HCT116 (cell line): ENCODE data around the gene SLC8A1. TPM values are rescaled to one million over a fixed set of nuclear protein-coding genes. Genes with fewer than 3 reads are reported as not detected.

Experiments used
- ATAC-seq: fragments of 200-7000 bp; cut with Tn5 transposase; 2 replicates; pipeline ENCODE4 v1.9.1; 2020; ENCODE audit warnings: mild to moderate bottlenecking, moderate library complexity
- BruUV-seq: library from RNA; stranded (reverse); fragments of 400-500 nt; replicated peaks from 2 replicates; lab custom pipeline; 2021; lab: Mats Ljungman, UMichigan
- CTCF ChIA-PET: fragments of 300-600 bp; sonication (Branson Sonifier 250); formaldehyde crosslinking; loops from one replicate; lab custom pipeline; 2021; ENCODE audit warnings: antibody characterized with exemption; lab: Charles Lee
- POLR2A ChIA-PET: fragments of 300-600, 350-600 bp; sonication (Branson Sonifier 250); formaldehyde crosslinking; loops from one replicate; lab custom pipeline; 2021; ENCODE audit warnings: antibody characterized with exemption; lab: Charles Lee
- RAD21 ChIA-PET, 2 experiments: fragments of 300-600 bp; sonication (Branson Sonifier 250); formaldehyde crosslinking; loops; one replicate each; lab custom pipeline; 2023; ENCODE audit warnings: low total read pairs in 2 of 2; ENCODE audit not compliant: uncharacterized antibody in 2 of 2, unreplicated experiment in 2 of 2, low non-redundant PET in 1 of 2; lab: Charles Lee
- DNase-seq: peaks from one replicate; pipeline ENCODE4 v3.0.0-alpha.2; 2010; ENCODE audit warnings: low read depth, low spot score
- H2AFZ ChIP-seq: fragments of 200-600 bp; shearing (Covaris generic), sonication (generic); 2 replicates; pipeline ENCODE4 v1.6.1; 2017; ENCODE audit warnings: low read depth, mixed run types, mixed read lengths, antibody characterized with exemption, low read length; ENCODE audit not compliant: poor library complexity, severe bottlenecking
- H3K27ac ChIP-seq: 2 replicates; pipeline ENCODE4 v1.5.1; 2012; ENCODE audit warnings: low read depth, low read length
- H3K27me3 ChIP-seq: fragments of 200-600 bp; sonication (generic); 2 replicates; pipeline ENCODE4 v1.6.1; 2016; ENCODE audit warnings: mixed run types, low read length, mixed read lengths; ENCODE audit not compliant: insufficient read depth
- H3K36me3 ChIP-seq, 2 experiments: fragments of 200-500 bp in 1 of 2; fragments of 200-600 bp in 1 of 2; sonication (Bioruptor generic) in 1 of 2; sonication (generic) in 1 of 2; 2 replicates each; pipeline versions ENCODE4 v1.5.1 to v1.6.1; 2014 to 2016; ENCODE audit warnings: low read length in 2 of 2, inconsistent platforms in 1 of 2, mixed read lengths in 1 of 2, mixed run types in 1 of 2; ENCODE audit not compliant: insufficient read depth in 2 of 2, control insufficient read depth in 1 of 2
- H3K4me1 ChIP-seq, 2 experiments: fragments of 200-600 bp in 1 of 2; sonication (generic) in 1 of 2; 2 replicates each; pipeline versions ENCODE4 v1.5.1 to v1.6.1; 2012 to 2017; ENCODE audit warnings: low read length in 2 of 2, inconsistent platforms in 1 of 2, mild to moderate bottlenecking in 1 of 2, mixed read lengths in 1 of 2, mixed run types in 1 of 2, moderate library complexity in 1 of 2; ENCODE audit not compliant: insufficient read depth in 2 of 2, control insufficient read depth in 1 of 2
- H3K4me2 ChIP-seq: fragments of 200-600 bp; sonication (generic); 2 replicates; pipeline ENCODE4 v1.6.1; 2017; ENCODE audit warnings: mixed run types, low read length, mixed read lengths
- H3K4me3 ChIP-seq, 2 experiments: fragments of 200-600 bp in 1 of 2; sonication (generic) in 1 of 2; replicated peaks in 1 of 2; 2 replicates each; pipeline ENCODE4 v1.5.1; 2011 to 2016; ENCODE audit warnings: low read length in 2 of 2, control low read depth in 1 of 2, low read depth in 1 of 2, mild to moderate bottlenecking in 1 of 2, mixed read lengths in 1 of 2, mixed run types in 1 of 2
- H3K79me2 ChIP-seq: fragments of 200-600 bp; sonication (generic); 2 replicates; pipeline ENCODE4 v1.6.1; 2017; ENCODE audit warnings: mild to moderate bottlenecking, mixed run types, low read length, moderate library complexity, mixed read lengths; ENCODE audit not compliant: insufficient read depth
- H3K9ac ChIP-seq: fragments of 200-600 bp; sonication (generic); 2 replicates; pipeline ENCODE4 v1.6.1; 2016; ENCODE audit warnings: low read length, mixed read lengths
- H3K9me2 ChIP-seq: fragments of 200-600 bp; sonication (generic), shearing (Covaris generic); 2 replicates; pipeline ENCODE4 v1.6.1; 2017; ENCODE audit warnings: mixed run types, mild to moderate bottlenecking, moderate library complexity; ENCODE audit not compliant: insufficient read depth
- H3K9me3 ChIP-seq, 2 experiments: fragments of 200-500 bp in 1 of 2; fragments of 200-600 bp in 1 of 2; sonication (Bioruptor generic) in 1 of 2; sonication (generic) in 1 of 2; 2 replicates each; pipeline ENCODE4 v1.6.1; 2014 to 2017; ENCODE audit warnings: low read length in 2 of 2, mixed read lengths in 2 of 2, inconsistent platforms in 1 of 2, low read depth in 1 of 2, mild to moderate bottlenecking in 1 of 2, mixed run types in 1 of 2, moderate library complexity in 1 of 2; ENCODE audit not compliant: control insufficient read depth in 1 of 2, insufficient read depth in 1 of 2
- H4K20me1 ChIP-seq: fragments of 200-600 bp; sonication (generic), shearing (Covaris generic); 2 replicates; pipeline ENCODE4 v1.6.1; 2017; ENCODE audit warnings: mixed run types, mild to moderate bottlenecking, moderate library complexity; ENCODE audit not compliant: insufficient read depth
- ATF3 ChIP-seq: IDR thresholded peaks from 2 replicates; pipeline ENCODE4 v1.6.1; 2012
- CBX3 ChIP-seq: IDR thresholded peaks from 2 replicates; pipeline ENCODE4 v1.6.1; 2012; ENCODE audit warnings: low read depth
- CEBPB ChIP-seq: IDR thresholded peaks from 2 replicates; pipeline ENCODE4 v1.6.1; 2012; ENCODE audit warnings: low read depth
- CTCF ChIP-seq, 3 experiments: fragments of 200-600 bp in 1 of 3; sonication (generic) in 1 of 3; IDR thresholded peaks in 2 of 3; conservative IDR thresholded peaks in 1 of 3; 2 replicates each; pipeline ENCODE4 v1.5.1; 2012 to 2017; ENCODE audit warnings: low read depth in 2 of 3, low read length in 2 of 3, antibody characterized with exemption in 1 of 3, borderline replicate concordance in 1 of 3, control low read depth in 1 of 3, mild to moderate bottlenecking in 1 of 3, mixed read lengths in 1 of 3, mixed run types in 1 of 3, moderate library complexity in 1 of 3; ENCODE audit not compliant: insufficient read depth in 1 of 3
- EGR1 ChIP-seq: IDR thresholded peaks from 2 replicates; pipeline ENCODE4 v1.6.1; 2012; ENCODE audit warnings: low read depth
- ELF1 ChIP-seq: IDR thresholded peaks from 2 replicates; pipeline ENCODE4 v1.6.1; 2012; ENCODE audit warnings: low read depth, borderline replicate concordance
- EZH2phosphoT487 ChIP-seq: fragments of 200-600 bp; IDR thresholded peaks from 2 replicates; pipeline ENCODE4 v1.6.1; 2018; ENCODE audit warnings: antibody characterized with exemption, borderline replicate concordance
- FOSL1 ChIP-seq: IDR thresholded peaks from 2 replicates; pipeline ENCODE4 v1.6.1; 2012; ENCODE audit warnings: low read depth
- JUND ChIP-seq: IDR thresholded peaks from 2 replicates; pipeline ENCODE4 v1.6.1; 2012
- MAX ChIP-seq: IDR thresholded peaks from 2 replicates; pipeline ENCODE4 v1.6.1; 2012
- POLR2A ChIP-seq: IDR thresholded peaks from 2 replicates; pipeline ENCODE4 v1.7.0; 2011; ENCODE audit warnings: borderline replicate concordance; ENCODE audit not compliant: insufficient read depth, insufficient read length; ENCODE audit errors: extremely low read depth
- POLR2AphosphoS5 ChIP-seq: IDR thresholded peaks from 2 replicates; pipeline ENCODE4 v1.6.1; 2011; ENCODE audit warnings: mild to moderate bottlenecking, low read depth, low read length, moderate library complexity
- RAD21 ChIP-seq: IDR thresholded peaks from 2 replicates; pipeline ENCODE4 v1.6.1; 2012; ENCODE audit warnings: low read depth, mild to moderate bottlenecking
- REST ChIP-seq: IDR thresholded peaks from 2 replicates; pipeline ENCODE4 v1.6.1; 2012; ENCODE audit warnings: low read depth
- SP1 ChIP-seq: IDR thresholded peaks from 2 replicates; pipeline ENCODE4 v1.6.1; 2012; ENCODE audit warnings: low read depth
- SRF ChIP-seq: IDR thresholded peaks from 2 replicates; pipeline ENCODE4 v1.6.1; 2012; ENCODE audit warnings: low read depth
- TCF7L2 ChIP-seq: IDR thresholded peaks from 2 replicates; pipeline ENCODE4 v1.7.0; 2011; ENCODE audit warnings: borderline replicate concordance, inconsistent platforms; ENCODE audit not compliant: insufficient read depth, insufficient read length; ENCODE audit errors: extremely low read depth
- ZBTB33 ChIP-seq: IDR thresholded peaks from 2 replicates; pipeline ENCODE4 v1.6.1; 2011; ENCODE audit warnings: mild to moderate bottlenecking, low read length, moderate library complexity; ENCODE audit not compliant: insufficient replicate concordance; ENCODE audit errors: extremely low read depth
- ZNF274 ChIP-seq: fragments of 200-500 bp; sonication (Bioruptor generic); IDR thresholded peaks from 2 replicates; pipeline ENCODE4 v1.6.1; 2014; ENCODE audit warnings: mild to moderate bottlenecking, low read depth, low read length, inconsistent platforms
- intact Hi-C: fragments of 100-400 bp; cut with micrococcal nuclease; formaldehyde crosslinking; loops from 2 replicates; pipeline ENCODE4 v1.10.0; 2022
- total RNA-seq: library from RNA; stranded (reverse); gene quantifications from one replicate; pipeline ENCODE4 v1.2.1, GENCODE V29; 2021; ENCODE audit not compliant: unreplicated experiment

SLC8A1 gene
- total RNA-seq, 1 experiment from 2014 or later, result 0.07 TPM

GRCh38 chr2:40113272-40113968 lies 338.5 kb downstream of the SLC8A1 start:
- CTCF ChIA-PET, result no interaction called here
- no peak overlapping the region for H2AFZ ChIP-seq
- no TSS peak for BruUV-seq
- no peaks in the 10 kb centered on the region for H4K20me1 ChIP-seq
- H3K79me2 ChIP-seq, result no peaks in the 10 kb centered on the region
- intact Hi-C loops, result no loop called here
- H3K4me1 ChIP-seq, result no peaks in the 10 kb centered on the region
- DNase-seq, result no peak
- POLR2A ChIA-PET, result no interaction called here
- TF ChIP-seq CTCF (IDR thresholded peaks at IDR 0.05 in 2 of 3, conservative IDR thresholded peaks at IDR 0.05 in 1 of 3; ENCODE audit: borderline replicate concordance in 1 of 3, insufficient read depth in 1 of 3, low read depth in 2 of 3, low read length in 2 of 3) (no peak), CEBPB (no peak), POLR2A (no peak), TCF7L2 (no peak), ELF1 (no peak), POLR2AphosphoS5 (no peak), ZNF274 (no peak), FOSL1 (no peak), SRF (no peak), EGR1 (no peak), ZBTB33 (no peak), JUND (no peak), CBX3 (no peak), REST (no peak), RAD21 (no peak), ATF3 (no peak), SP1 (no peak), EZH2phosphoT487 (no peak), MAX (no peak)
- no peak for ATAC-seq
- H3K36me3 ChIP-seq, result no peaks in the 10 kb centered on the region
- H3K27ac ChIP-seq, result no peak overlapping the region
- no peak overlapping the region for H3K9ac ChIP-seq
- RAD21 ChIA-PET, result no interaction called here
- no peak overlapping the region for H3K4me2 ChIP-seq
- H3K9me3 ChIP-seq, result no peaks in the 10 kb centered on the region
- no peak overlapping the region for H3K4me3 ChIP-seq
- H3K9me2 ChIP-seq, result no peaks in the 10 kb centered on the region
- H3K27me3 ChIP-seq, result peaks cover 15% of the 10 kb centered on the region
